ENCODE data around the gene ZCCHC14.

DNA sequence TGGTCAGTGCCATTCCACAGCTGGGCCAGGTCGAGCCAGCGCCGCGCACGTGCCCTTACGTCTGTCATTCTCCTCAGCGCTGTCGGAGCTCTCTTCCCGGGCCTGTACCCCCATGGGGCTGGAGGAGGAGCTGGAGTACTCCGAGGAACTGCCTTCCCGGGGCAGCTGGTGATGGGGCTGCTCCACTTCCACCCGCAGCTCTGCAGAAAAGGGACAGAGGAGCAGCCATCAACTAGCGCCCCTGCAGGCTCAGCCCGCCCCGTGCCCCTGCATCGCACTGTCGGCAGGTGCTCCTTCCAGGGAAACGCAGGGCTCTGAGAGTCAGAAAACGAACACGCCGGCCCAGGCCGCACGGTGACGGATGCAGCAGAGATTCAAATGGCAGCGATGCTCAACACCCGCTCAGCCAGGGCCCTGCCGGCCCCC is 79.8 kb downstream of the ZCCHC14 start:
- no peak for TF ChIP-seq EZH2 (IDR thresholded peaks at IDR 0.05; ENCODE audit: borderline replicate concordance, insufficient read depth, low read depth, low read length, poor library complexity, severe bottlenecking)
- TF ChIP-seq, protein P1, sequence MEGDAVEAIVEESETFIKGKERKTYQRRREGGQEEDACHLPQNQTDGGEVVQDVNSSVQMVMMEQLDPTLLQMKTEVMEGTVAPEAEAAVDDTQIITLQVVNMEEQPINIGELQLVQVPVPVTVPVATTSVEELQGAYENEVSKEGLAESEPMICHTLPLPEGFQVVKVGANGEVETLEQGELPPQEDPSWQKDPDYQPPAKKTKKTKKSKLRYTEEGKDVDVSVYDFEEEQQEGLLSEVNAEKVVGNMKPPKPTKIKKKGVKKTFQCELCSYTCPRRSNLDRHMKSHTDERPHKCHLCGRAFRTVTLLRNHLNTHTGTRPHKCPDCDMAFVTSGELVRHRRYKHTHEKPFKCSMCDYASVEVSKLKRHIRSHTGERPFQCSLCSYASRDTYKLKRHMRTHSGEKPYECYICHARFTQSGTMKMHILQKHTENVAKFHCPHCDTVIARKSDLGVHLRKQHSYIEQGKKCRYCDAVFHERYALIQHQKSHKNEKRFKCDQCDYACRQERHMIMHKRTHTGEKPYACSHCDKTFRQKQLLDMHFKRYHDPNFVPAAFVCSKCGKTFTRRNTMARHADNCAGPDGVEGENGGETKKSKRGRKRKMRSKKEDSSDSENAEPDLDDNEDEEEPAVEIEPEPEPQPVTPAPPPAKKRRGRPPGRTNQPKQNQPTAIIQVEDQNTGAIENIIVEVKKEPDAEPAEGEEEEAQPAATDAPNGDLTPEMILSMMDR (IDR thresholded peaks at IDR 0.05), result no peak

All from B cell (primary cell).